GM21526 (cell line): ENCODE data around the gene RHOJ.
"Not testable (repeated sequence)": the region's sequence is repeated elsewhere in the genome, so short reads cannot be mapped to it uniquely, and the experiment has no call there.

Experiments used
- ATAC-seq: cut with Tn5 transposase; IDR thresholded peaks from one replicate; pipeline ENCODE4 v1.9.1; 2021; ENCODE audit warnings: moderate library complexity; ENCODE audit not compliant: unreplicated experiment, low FRiP score

Gene RHOJ

GRCh38 chr14:63292805-63293204 is 88.6 kb downstream of the RHOJ start:
- no peak for ATAC-seq

- peak; percentile 59 for ATAC-seq
These were observed 91.0 kb downstream of the RHOJ start for GRCh38 chr14:63295231-63295685.

- ATAC-seq = peak; percentile 75
These were observed 91.9 kb downstream of the RHOJ start for GRCh38 chr14:63296060-63296563.

GRCh38 chr14:63297372-63298063 is 93.3 kb downstream of the RHOJ start:
- ATAC-seq = no peak

GRCh38 chr14:63299351-63300110 is 95.3 kb downstream of the RHOJ start:
- no peak for ATAC-seq

- no peak for ATAC-seq
These were observed 96.6 kb downstream of the RHOJ start for GRCh38 chr14:63300854-63301253.

- ATAC-seq = no peak
These were observed 97.8 kb downstream of the RHOJ start for GRCh38 chr14:63301891-63302534.

- ATAC-seq = not testable (repeated sequence)
These were observed 100.2 kb downstream of the RHOJ start for GRCh38 chr14:63304429-63304828.

- ATAC-seq = no peak
These were observed 104.6 kb downstream of the RHOJ start for GRCh38 chr14:63308723-63309317.

- no peak for ATAC-seq
These were observed 114.6 kb downstream of the RHOJ start, which contains the start of gene GPHB5 for GRCh38 chr14:63318835-63319234. Gene GPHB5 (minus strand): TSS chr14:63318935. CDS start chr14:63317849, 1,086 bp downstream.

- no peak for ATAC-seq
These were observed 118.2 kb downstream of the RHOJ start for GRCh38 chr14:63322472-63322871.

- ATAC-seq = no peak
These were observed 118.8 kb downstream of the RHOJ start for GRCh38 chr14:63322897-63323573.

- no peak for ATAC-seq
These were observed 122.6 kb downstream of the RHOJ start for GRCh38 chr14:63326840-63327239.

- ATAC-seq = no peak
These were observed 124.8 kb downstream of the RHOJ start for GRCh38 chr14:63328787-63329737.

- ATAC-seq = no peak
These were observed 138.1 kb downstream of the RHOJ start for GRCh38 chr14:63342371-63342770.
